ENCODE results near the gene OXCT2. TPM values are rescaled to one million over a fixed set of nuclear protein-coding genes. Genes with fewer than 3 reads are reported as not detected.
A peak's percentile ranks its signal among the peaks of the same experiment; 100 is the strongest.

The OXCT2 gene
- total RNA-seq, 1 experiment from 2014 or later = 2.3 TPM

- Mint-ChIP-seq H3K27ac (peak within 1 kb of the TSS; percentile 66; the same call in 1 of the 2 replicates), H3K4me3 (peak within 1 kb of the TSS; percentile 89), H3K4me1 (peaks cover 13% of the 10 kb centered on the region)
- TF ChIP-seq, protein P1, sequence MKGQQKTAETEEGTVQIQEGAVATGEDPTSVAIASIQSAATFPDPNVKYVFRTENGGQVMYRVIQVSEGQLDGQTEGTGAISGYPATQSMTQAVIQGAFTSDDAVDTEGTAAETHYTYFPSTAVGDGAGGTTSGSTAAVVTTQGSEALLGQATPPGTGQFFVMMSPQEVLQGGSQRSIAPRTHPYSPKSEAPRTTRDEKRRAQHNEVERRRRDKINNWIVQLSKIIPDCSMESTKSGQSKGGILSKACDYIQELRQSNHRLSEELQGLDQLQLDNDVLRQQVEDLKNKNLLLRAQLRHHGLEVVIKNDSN (CRISPR knock-in tag; IDR thresholded peaks at IDR 0.05) = 0 out of 2 replicates have a peak, but pooled peaks have one; percentile 10
- TF ChIP-seq SP1 (CRISPR knock-in tag; conservative IDR thresholded peaks at IDR 0.05) = peak; percentile 76
- TF ChIP-seq HMGXB4 (CRISPR knock-in tag; IDR thresholded peaks at IDR 0.05) = peak; percentile 17; the same call in 1 of the 2 replicates
- TF ChIP-seq AR (CRISPR knock-in tag; IDR thresholded peaks at IDR 0.05) = no peak
- 0 out of 2 replicates have a peak, but pooled peaks have one; percentile 8 for TF ChIP-seq NFE2L1 (CRISPR knock-in tag; IDR thresholded peaks at IDR 0.05)
- TF ChIP-seq ATF2 (CRISPR knock-in tag; IDR thresholded peaks at IDR 0.05; ENCODE audit: borderline replicate concordance, low read depth) = no peak
- TF ChIP-seq MYBL2 (CRISPR knock-in tag; IDR thresholded peaks at IDR 0.05) = peak; percentile 77
- TF ChIP-seq CREM (CRISPR knock-in tag; IDR thresholded peaks at IDR 0.05) = peak; percentile 28; the same call in 1 of the 2 replicates
- 0 out of 2 replicates have a peak, but pooled peaks have one; percentile 17 for TF ChIP-seq CREB1 (CRISPR knock-in tag; IDR thresholded peaks at IDR 0.05)
- 0 out of 2 replicates have a peak, but pooled peaks have one; percentile 35 for TF ChIP-seq ETV6 (CRISPR knock-in tag; IDR thresholded peaks at IDR 0.05)
- peak; percentile 65 for TF ChIP-seq TEAD1 (CRISPR knock-in tag; IDR thresholded peaks at IDR 0.05)
- TF ChIP-seq, protein P2, sequence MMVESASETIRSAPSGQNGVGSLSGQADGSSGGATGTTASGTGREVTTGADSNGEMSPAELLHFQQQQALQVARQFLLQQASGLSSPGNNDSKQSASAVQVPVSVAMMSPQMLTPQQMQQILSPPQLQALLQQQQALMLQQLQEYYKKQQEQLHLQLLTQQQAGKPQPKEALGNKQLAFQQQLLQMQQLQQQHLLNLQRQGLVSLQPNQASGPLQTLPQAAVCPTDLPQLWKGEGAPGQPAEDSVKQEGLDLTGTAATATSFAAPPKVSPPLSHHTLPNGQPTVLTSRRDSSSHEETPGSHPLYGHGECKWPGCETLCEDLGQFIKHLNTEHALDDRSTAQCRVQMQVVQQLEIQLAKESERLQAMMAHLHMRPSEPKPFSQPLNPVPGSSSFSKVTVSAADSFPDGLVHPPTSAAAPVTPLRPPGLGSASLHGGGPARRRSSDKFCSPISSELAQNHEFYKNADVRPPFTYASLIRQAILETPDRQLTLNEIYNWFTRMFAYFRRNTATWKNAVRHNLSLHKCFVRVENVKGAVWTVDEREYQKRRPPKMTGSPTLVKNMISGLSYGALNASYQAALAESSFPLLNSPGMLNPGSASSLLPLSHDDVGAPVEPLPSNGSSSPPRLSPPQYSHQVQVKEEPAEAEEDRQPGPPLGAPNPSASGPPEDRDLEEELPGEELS (CRISPR knock-in tag; IDR thresholded peaks at IDR 0.05) = peak; percentile 88; the same call in 1 of the 2 replicates
- TF ChIP-seq ZBTB43 (CRISPR knock-in tag; IDR thresholded peaks at IDR 0.05) = no peak
- TF ChIP-seq, protein P3, sequence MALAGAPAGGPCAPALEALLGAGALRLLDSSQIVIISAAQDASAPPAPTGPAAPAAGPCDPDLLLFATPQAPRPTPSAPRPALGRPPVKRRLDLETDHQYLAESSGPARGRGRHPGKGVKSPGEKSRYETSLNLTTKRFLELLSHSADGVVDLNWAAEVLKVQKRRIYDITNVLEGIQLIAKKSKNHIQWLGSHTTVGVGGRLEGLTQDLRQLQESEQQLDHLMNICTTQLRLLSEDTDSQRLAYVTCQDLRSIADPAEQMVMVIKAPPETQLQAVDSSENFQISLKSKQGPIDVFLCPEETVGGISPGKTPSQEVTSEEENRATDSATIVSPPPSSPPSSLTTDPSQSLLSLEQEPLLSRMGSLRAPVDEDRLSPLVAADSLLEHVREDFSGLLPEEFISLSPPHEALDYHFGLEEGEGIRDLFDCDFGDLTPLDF (CRISPR knock-in tag; IDR thresholded peaks at IDR 0.05) = 0 out of 2 replicates have a peak, but pooled peaks have one; percentile 35
- TF ChIP-seq, protein P4, sequence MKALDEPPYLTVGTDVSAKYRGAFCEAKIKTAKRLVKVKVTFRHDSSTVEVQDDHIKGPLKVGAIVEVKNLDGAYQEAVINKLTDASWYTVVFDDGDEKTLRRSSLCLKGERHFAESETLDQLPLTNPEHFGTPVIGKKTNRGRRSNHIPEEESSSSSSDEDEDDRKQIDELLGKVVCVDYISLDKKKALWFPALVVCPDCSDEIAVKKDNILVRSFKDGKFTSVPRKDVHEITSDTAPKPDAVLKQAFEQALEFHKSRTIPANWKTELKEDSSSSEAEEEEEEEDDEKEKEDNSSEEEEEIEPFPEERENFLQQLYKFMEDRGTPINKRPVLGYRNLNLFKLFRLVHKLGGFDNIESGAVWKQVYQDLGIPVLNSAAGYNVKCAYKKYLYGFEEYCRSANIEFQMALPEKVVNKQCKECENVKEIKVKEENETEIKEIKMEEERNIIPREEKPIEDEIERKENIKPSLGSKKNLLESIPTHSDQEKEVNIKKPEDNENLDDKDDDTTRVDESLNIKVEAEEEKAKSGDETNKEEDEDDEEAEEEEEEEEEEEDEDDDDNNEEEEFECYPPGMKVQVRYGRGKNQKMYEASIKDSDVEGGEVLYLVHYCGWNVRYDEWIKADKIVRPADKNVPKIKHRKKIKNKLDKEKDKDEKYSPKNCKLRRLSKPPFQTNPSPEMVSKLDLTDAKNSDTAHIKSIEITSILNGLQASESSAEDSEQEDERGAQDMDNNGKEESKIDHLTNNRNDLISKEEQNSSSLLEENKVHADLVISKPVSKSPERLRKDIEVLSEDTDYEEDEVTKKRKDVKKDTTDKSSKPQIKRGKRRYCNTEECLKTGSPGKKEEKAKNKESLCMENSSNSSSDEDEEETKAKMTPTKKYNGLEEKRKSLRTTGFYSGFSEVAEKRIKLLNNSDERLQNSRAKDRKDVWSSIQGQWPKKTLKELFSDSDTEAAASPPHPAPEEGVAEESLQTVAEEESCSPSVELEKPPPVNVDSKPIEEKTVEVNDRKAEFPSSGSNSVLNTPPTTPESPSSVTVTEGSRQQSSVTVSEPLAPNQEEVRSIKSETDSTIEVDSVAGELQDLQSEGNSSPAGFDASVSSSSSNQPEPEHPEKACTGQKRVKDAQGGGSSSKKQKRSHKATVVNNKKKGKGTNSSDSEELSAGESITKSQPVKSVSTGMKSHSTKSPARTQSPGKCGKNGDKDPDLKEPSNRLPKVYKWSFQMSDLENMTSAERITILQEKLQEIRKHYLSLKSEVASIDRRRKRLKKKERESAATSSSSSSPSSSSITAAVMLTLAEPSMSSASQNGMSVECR (CRISPR knock-in tag; IDR thresholded peaks at IDR 0.05; ENCODE audit: borderline replicate concordance) = peak; percentile 43; the same call in 1 of the 2 replicates
- TF ChIP-seq ZNF671 (CRISPR knock-in tag; IDR thresholded peaks at IDR 0.05) = no peak
- TF ChIP-seq SMAD3 (CRISPR knock-in tag; IDR thresholded peaks at IDR 0.05; ENCODE audit: borderline replicate concordance) = peak; percentile 44; the same call in 1 of the 2 replicates
- 0 out of 2 replicates have a peak, but pooled peaks have one; percentile 65 for TF ChIP-seq ZNF232 (CRISPR knock-in tag; IDR thresholded peaks at IDR 0.05)
Observed at GRCh38 chr1:39738622-39739366, 32.4 kb downstream of the OXCT2 start, which contains the start of gene PPIE. PPIE (plus strand) TSS chr1:39738882; CDS start chr1:39738901, 19 bp downstream.

More at GRCh38 chr1:39738622-39739366, 32.4 kb downstream of the OXCT2 start, which contains the start of gene PPIE:
- ATAC-seq = peak; percentile 98
- ChIA-PET POLR2A (interaction anchor here (0.5 to 1.1 kb wide), 4 partner anchors 162 to 820 kb away, joined by 3 to 5 read pairs (median 4); partner anchors contain the start of gene PABPC4), CTCF (interaction anchor here (0.6 to 2.2 kb wide), 18 partner anchors 9 to 200 kb away, joined by 3 to 17 read pairs (median 6); partner anchors contain the start of genes HPCAL4, MYCL and PABPC4)
- Mint-ChIP-seq H3K36me3 (peaks cover 30% of the 10 kb centered on the region), H3K9me3 (peaks cover 3% of the 10 kb centered on the region; the same call in 1 of the 2 replicates), H3K27me3 (ENCODE audit: low read depth) (peaks cover 48% of the 10 kb centered on the region)
- peak; percentile 92 for DNase-seq (ENCODE audit: low spot score)
